ENCODE results near the gene CALR. TPM values are rescaled to one million over a fixed set of nuclear protein-coding genes. Genes with fewer than 3 reads are reported as not detected.

CALR gene
- polyA plus RNA-seq, 2 of the 4 experiments (the other 2 are of a cell fraction), result 419 to 494 TPM

- TF ChIP-seq EHF (CRISPR knock-in tag; IDR thresholded peaks at IDR 0.05) (no peak), HOXB13 (CRISPR knock-in tag; IDR thresholded peaks at IDR 0.05; ENCODE audit: low read depth) (0 out of 2 replicates have a peak, but pooled peaks have one; percentile 23), GATA3 (IDR thresholded peaks at IDR 0.05; ENCODE audit: borderline replicate concordance) (no peak), USF2 (IDR thresholded peaks at IDR 0.05) (0 out of 2 replicates have a peak, but pooled peaks have one; percentile 16)
These were observed 4.9 kb upstream of the CALR start, which contains the start of gene FARSA (continued) for GRCh38 chr19:12933287-12934072.

- Histone ChIP-seq H3K9me3 (no peaks in the 10 kb centered on the region), H3K27ac (no peak overlapping the region), H3K4me3 (no peak overlapping the region), H3K4me2 (no peak overlapping the region), H3K4me1 (peaks cover 20% of the 10 kb centered on the region)
- POLR2A ChIA-PET, result no interaction called here
- TF ChIP-seq CBX8 (IDR thresholded peaks at IDR 0.05) (no peak), GATA3 (IDR thresholded peaks at IDR 0.05; ENCODE audit: borderline replicate concordance) (no peak), RCOR1 (IDR thresholded peaks at IDR 0.05; ENCODE audit: low read depth, low read length) (no peak), FOSB (CRISPR knock-in tag; IDR thresholded peaks at IDR 0.05) (no peak), ZNF302 (CRISPR knock-in tag; IDR thresholded peaks at IDR 0.05) (no peak), RFX5 (IDR thresholded peaks at IDR 0.05) (no peak), JUN (IDR thresholded peaks at IDR 0.05) (no peak), PHF8 (IDR thresholded peaks at IDR 0.05; ENCODE audit: borderline replicate concordance, low read depth) (no peak), E2F6 (IDR thresholded peaks at IDR 0.05; ENCODE audit: borderline replicate concordance, low read depth) (no peak), ZFP36 (IDR thresholded peaks at IDR 0.05; ENCODE audit: borderline replicate concordance, partially characterized antibody) (no peak), POLR2A (IDR thresholded peaks at IDR 0.05; ENCODE audit: low read length) (no peak), EHF (CRISPR knock-in tag; IDR thresholded peaks at IDR 0.05) (no peak), HMGXB4 (CRISPR knock-in tag; IDR thresholded peaks at IDR 0.05; ENCODE audit: borderline replicate concordance) (no peak), HDAC2 (IDR thresholded peaks at IDR 0.05) (no peak), HEYL (CRISPR knock-in tag; IDR thresholded peaks at IDR 0.05) (no peak), CBX2 (IDR thresholded peaks at IDR 0.05; ENCODE audit: borderline replicate concordance, low read depth) (no peak), USF2 (IDR thresholded peaks at IDR 0.05) (no peak)
- ATAC-seq, result no peak
- WGBS (ENCODE audit: missing lambda C conversion rate), result 90% methylated on average over 9 of the region's 10 CpGs
- CTCF ChIA-PET, result no interaction called here
- DNase-seq (ENCODE audit: low read depth in 1 of 2, low spot score in 1 of 2), result no peak
- no peak for FAIRE-seq
These were observed 3.3 kb upstream of the CALR start for GRCh38 chr19:12935071-12935470.

DNA sequence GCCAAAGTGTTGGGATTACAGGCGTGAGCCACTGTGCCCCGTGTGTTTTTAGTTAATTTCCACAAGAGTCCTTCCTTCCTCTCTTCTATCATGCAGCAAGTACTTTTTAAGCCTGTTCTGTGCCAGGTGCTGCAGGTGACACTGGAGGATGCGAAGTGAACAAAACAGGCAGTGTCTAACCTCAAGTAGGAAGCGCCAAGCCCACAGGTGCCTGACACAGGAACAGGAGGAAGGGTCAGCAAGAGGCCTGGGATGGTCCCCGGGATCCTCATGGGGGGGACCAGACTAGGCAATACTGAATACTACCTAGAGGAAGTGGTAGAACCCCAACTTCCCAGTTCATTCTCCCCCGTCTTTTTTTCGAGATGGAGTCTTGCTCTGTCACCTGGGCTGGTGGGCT lies 1.8 kb upstream of the CALR start:
- ChIA-PET POLR2A (no interaction called here), CTCF (no interaction called here)
- no peak overlapping the region for H3K4me3 ChIP-seq
- no peak for TF ChIP-seq HMGXB4 (CRISPR knock-in tag; IDR thresholded peaks at IDR 0.05; ENCODE audit: borderline replicate concordance)
- H3K9me3 ChIP-seq, result no peaks in the 10 kb centered on the region
- no peak overlapping the region for H3K4me2 ChIP-seq
- H3K27ac ChIP-seq, result peak overlapping the region in 1 of 2 experiments; percentile 92; a peak in 2 of 6 replicates
- WGBS (ENCODE audit: missing lambda C conversion rate), result 87% methylated on average over 7 of the region's 7 CpGs
- no peak for DNase-seq (ENCODE audit: low read depth in 1 of 2, low spot score in 1 of 2)
- no peak for ATAC-seq
- FAIRE-seq, result no peak
- H3K4me1 ChIP-seq, result peaks cover 29% of the 10 kb centered on the region
